Liver (tissue), 9 donors: ENCODE data around the gene PDZK1. TPM values are rescaled to one million over a fixed set of nuclear protein-coding genes. Genes with fewer than 3 reads are reported as not detected.

Experiments
- DNase-seq: peaks from one replicate; pipeline ENCODE4 v3.0.0-alpha.2; 2017; ENCODE audit warnings: low spot score
- H3K27ac ChIP-seq, 2 donors: one replicate each; pipeline ENCODE4 v1.7.0; 2013; ENCODE audit warnings: inconsistent platforms in 2 of 2, low read length in 2 of 2, control low read depth in 1 of 2, low read depth in 1 of 2, mild to moderate bottlenecking in 1 of 2
- H3K27me3 ChIP-seq, 4 donors: one replicate each; pipeline versions ENCODE4 v1.6.1 to v1.7.0; 2013; ENCODE audit warnings: low read length in 3 of 4, inconsistent platforms in 1 of 4, mild to moderate bottlenecking in 1 of 4, moderate library complexity in 1 of 4; ENCODE audit not compliant: control insufficient read depth in 4 of 4, insufficient read depth in 4 of 4
- H3K36me3 ChIP-seq, 4 donors: one replicate each; pipeline versions ENCODE4 v1.6.1 to v1.7.0; 2013; ENCODE audit warnings: low read length in 3 of 4, mild to moderate bottlenecking in 3 of 4, low read depth in 1 of 4, moderate library complexity in 1 of 4; ENCODE audit not compliant: control insufficient read depth in 4 of 4, insufficient read depth in 3 of 4
- H3K4me1 ChIP-seq, 4 donors: one replicate each; pipeline versions ENCODE4 v1.6.1 to v1.7.0; 2013; ENCODE audit warnings: low read length in 3 of 4, mild to moderate bottlenecking in 3 of 4, moderate library complexity in 1 of 4; ENCODE audit not compliant: control insufficient read depth in 4 of 4, insufficient read depth in 4 of 4
- H3K4me3 ChIP-seq, 3 donors: one replicate each; pipeline versions ENCODE4 v1.6.1 to v1.7.0; 2013; ENCODE audit warnings: low read length in 3 of 3, control low read depth in 1 of 3, low read depth in 1 of 3, mild to moderate bottlenecking in 1 of 3
- H3K9ac ChIP-seq, 2 donors: one replicate each; pipeline ENCODE4 v1.7.0; 2013; ENCODE audit warnings: low read length in 2 of 2, mild to moderate bottlenecking in 2 of 2, moderate library complexity in 2 of 2, control low read depth in 1 of 2, low read depth in 1 of 2
- H3K9me3 ChIP-seq, 4 donors: one replicate each; pipeline versions ENCODE4 v1.6.1 to v1.7.0; 2013; ENCODE audit warnings: low read length in 3 of 4; ENCODE audit not compliant: control insufficient read depth in 4 of 4
- ATF3 ChIP-seq: IDR thresholded peaks from 2 replicates; pipeline ENCODE4 v1.6.1; 2016; ENCODE audit warnings: antibody characterized with exemption
- CTCF ChIP-seq: fragments of 150-350 bp; IDR thresholded peaks from 2 replicates; pipeline ENCODE4 v1.5.1; 2017; ENCODE audit warnings: improper control_type of control experiment, low read depth, low read length; ENCODE audit not compliant: missing input control
- EGR1 ChIP-seq, 2 donors: IDR thresholded peaks; 2 replicates each; pipeline ENCODE4 v1.6.1; 2016 to 2018; ENCODE audit warnings: antibody characterized with exemption in 2 of 2, low read depth in 2 of 2
- FOXA1 ChIP-seq: IDR thresholded peaks from 2 replicates; pipeline ENCODE4 v1.6.1; 2016; ENCODE audit warnings: antibody characterized with exemption
- FOXA2 ChIP-seq: IDR thresholded peaks from 2 replicates; pipeline ENCODE4 v1.6.1; 2016; ENCODE audit warnings: antibody characterized with exemption
- GABPA ChIP-seq, 2 donors: IDR thresholded peaks in 1 of 2; conservative IDR thresholded peaks in 1 of 2; 2 replicates each; pipeline ENCODE4 v1.6.1; 2016; ENCODE audit warnings: antibody characterized with exemption in 2 of 2, mild to moderate bottlenecking in 1 of 2, moderate library complexity in 1 of 2
- HNF4A ChIP-seq, 2 donors: conservative IDR thresholded peaks; 2 replicates each; pipeline ENCODE4 v1.6.1; 2016; ENCODE audit warnings: antibody characterized with exemption in 2 of 2, mild to moderate bottlenecking in 2 of 2
- HNF4G ChIP-seq: IDR thresholded peaks from 2 replicates; pipeline ENCODE4 v1.6.1; 2016; ENCODE audit warnings: antibody characterized with exemption
- JUND ChIP-seq, 2 donors: IDR thresholded peaks; 2 replicates each; pipeline ENCODE4 v1.6.1; 2016; ENCODE audit warnings: antibody characterized with exemption in 2 of 2
- MAX ChIP-seq: IDR thresholded peaks from 2 replicates; pipeline ENCODE4 v1.6.1; 2016; ENCODE audit warnings: antibody characterized with exemption
- NR2F2 ChIP-seq: IDR thresholded peaks from 2 replicates; pipeline ENCODE4 v1.6.1; 2016; ENCODE audit warnings: antibody characterized with exemption
- RAD21 ChIP-seq, 2 donors: IDR thresholded peaks; 2 replicates each; pipeline ENCODE4 v1.6.1; 2016; ENCODE audit warnings: antibody characterized with exemption in 2 of 2, mild to moderate bottlenecking in 2 of 2
- RXRA ChIP-seq, 2 donors: IDR thresholded peaks; 2 replicates each; pipeline ENCODE4 v1.6.1; 2017 to 2018; ENCODE audit warnings: antibody characterized with exemption in 2 of 2, mild to moderate bottlenecking in 1 of 2
- SP1 ChIP-seq: IDR thresholded peaks from 2 replicates; pipeline ENCODE4 v1.6.1; 2018; ENCODE audit warnings: antibody characterized with exemption, mild to moderate bottlenecking
- TAF1 ChIP-seq: conservative IDR thresholded peaks from 2 replicates; pipeline ENCODE4 v1.6.1; 2016; ENCODE audit warnings: antibody characterized with exemption, mild to moderate bottlenecking
- YY1 ChIP-seq: IDR thresholded peaks from 2 replicates; pipeline ENCODE4 v1.6.1; 2016; ENCODE audit warnings: antibody characterized with exemption, mild to moderate bottlenecking
- WGBS: extraction: QIAGEN DNeasy Blood & Tissue Kit; methylation state at CpG from one replicate; pipeline ENCODE4 v1.1.7; 2013; 5-methylcytosine and 5-hydroxymethylcytosine counted together
- polyA plus RNA-seq, 2 donors: library from polyadenylated mRNA; stranded (reverse) in 1 of 2; unstranded in 1 of 2; fragments of 200-250 nt in 1 of 2; fragments of >200 nt in 1 of 2; fragmentation: Nextera tagmentation in 1 of 2; extraction: Ambion mirVana in 1 of 2; gene quantifications; one replicate each; pipeline versions ENCODE4 v1.2.1 to v1.2.3, GENCODE V29; 2013 to 2015
- total RNA-seq, 2 donors: library from RNA; depleted of rRNA; stranded (reverse); fragments of >200 nt; gene quantifications; one replicate each; pipeline ENCODE4 v1.2.3, GENCODE V29; 2014
- TF ChIP-seq, protein P1 (sequence below): IDR thresholded peaks from 2 replicates; pipeline ENCODE4 v1.6.1; 2016; ENCODE audit warnings: antibody characterized with exemption, mild to moderate bottlenecking
- TF ChIP-seq, protein P2 (sequence below): IDR thresholded peaks from 2 replicates; pipeline ENCODE4 v1.6.1; 2016; ENCODE audit warnings: antibody characterized with exemption
- donor health status: healthy.
- donor health status: healthy.
- donor health status: healthy.
- donor health status: healthy.
- donor health status: healthy.

Gene PDZK1
- 10 to 100 TPM; 40.5 to 85.4 TPM for total RNA-seq
- 10 to 100 TPM; 42.0 to 79.2 TPM for polyA plus RNA-seq

- DNase-seq, result peak; percentile 54
- H3K9ac ChIP-seq, result peak within 1 kb of the TSS; percentile 42 to 87
These were observed at the start of gene PDZK1 for GRCh38 chr1:145707183-145707867. TSS of gene PDZK1 (minus strand) at chr1:145707368. CDS start at chr1:145688021, 19,347 bp downstream.

More at GRCh38 chr1:145707183-145707867, at the start of gene PDZK1:
- Histone ChIP-seq H3K4me1 (peaks cover 10 to 82% (median 56%) of the 10 kb centered on the region in 4 donors), H3K4me3 (peak within 1 kb of the TSS; percentile 68 to 74 (median 70)), H3K27me3 (no peaks in the 10 kb centered on the region), H3K36me3 (no peaks in the 10 kb centered on the region), H3K9me3 (no peaks in the 10 kb centered on the region), H3K27ac (peak within 1 kb of the TSS; percentile 93 to 96)
- peak; percentile 43 to 57 for TF ChIP-seq RAD21 (IDR thresholded peaks at IDR 0.05)
- TF ChIP-seq CTCF, result no peak
- peak; percentile 86 for TF ChIP-seq HNF4G
- peak; percentile 35 for TF ChIP-seq FOXA1
- peak; percentile 92 for TF ChIP-seq MAX
- TF ChIP-seq JUND (IDR thresholded peaks at IDR 0.05), result peak; percentile 99 to 100
- peak; percentile 40 for TF ChIP-seq NR2F2
- TF ChIP-seq FOXA2, result peak; percentile 72
- TF ChIP-seq RXRA (IDR thresholded peaks at IDR 0.05), result peak; percentile 88 to 90
- TF ChIP-seq YY1, result peak; percentile 66
- TF ChIP-seq GABPA (IDR thresholded peaks at IDR 0.05 in 1 of 2, conservative IDR thresholded peaks at IDR 0.05 in 1 of 2), result peak in 1 of 2 donors; percentile 62
- peak; percentile 95 for TF ChIP-seq HNF4A (conservative IDR thresholded peaks at IDR 0.05)
- TF ChIP-seq, protein P1, sequence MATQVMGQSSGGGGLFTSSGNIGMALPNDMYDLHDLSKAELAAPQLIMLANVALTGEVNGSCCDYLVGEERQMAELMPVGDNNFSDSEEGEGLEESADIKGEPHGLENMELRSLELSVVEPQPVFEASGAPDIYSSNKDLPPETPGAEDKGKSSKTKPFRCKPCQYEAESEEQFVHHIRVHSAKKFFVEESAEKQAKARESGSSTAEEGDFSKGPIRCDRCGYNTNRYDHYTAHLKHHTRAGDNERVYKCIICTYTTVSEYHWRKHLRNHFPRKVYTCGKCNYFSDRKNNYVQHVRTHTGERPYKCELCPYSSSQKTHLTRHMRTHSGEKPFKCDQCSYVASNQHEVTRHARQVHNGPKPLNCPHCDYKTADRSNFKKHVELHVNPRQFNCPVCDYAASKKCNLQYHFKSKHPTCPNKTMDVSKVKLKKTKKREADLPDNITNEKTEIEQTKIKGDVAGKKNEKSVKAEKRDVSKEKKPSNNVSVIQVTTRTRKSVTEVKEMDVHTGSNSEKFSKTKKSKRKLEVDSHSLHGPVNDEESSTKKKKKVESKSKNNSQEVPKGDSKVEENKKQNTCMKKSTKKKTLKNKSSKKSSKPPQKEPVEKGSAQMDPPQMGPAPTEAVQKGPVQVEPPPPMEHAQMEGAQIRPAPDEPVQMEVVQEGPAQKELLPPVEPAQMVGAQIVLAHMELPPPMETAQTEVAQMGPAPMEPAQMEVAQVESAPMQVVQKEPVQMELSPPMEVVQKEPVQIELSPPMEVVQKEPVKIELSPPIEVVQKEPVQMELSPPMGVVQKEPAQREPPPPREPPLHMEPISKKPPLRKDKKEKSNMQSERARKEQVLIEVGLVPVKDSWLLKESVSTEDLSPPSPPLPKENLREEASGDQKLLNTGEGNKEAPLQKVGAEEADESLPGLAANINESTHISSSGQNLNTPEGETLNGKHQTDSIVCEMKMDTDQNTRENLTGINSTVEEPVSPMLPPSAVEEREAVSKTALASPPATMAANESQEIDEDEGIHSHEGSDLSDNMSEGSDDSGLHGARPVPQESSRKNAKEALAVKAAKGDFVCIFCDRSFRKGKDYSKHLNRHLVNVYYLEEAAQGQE, result peak; percentile 89
- peak; percentile 97 for TF ChIP-seq ATF3
- TF ChIP-seq TAF1, result peak; percentile 79
- TF ChIP-seq, protein P2, sequence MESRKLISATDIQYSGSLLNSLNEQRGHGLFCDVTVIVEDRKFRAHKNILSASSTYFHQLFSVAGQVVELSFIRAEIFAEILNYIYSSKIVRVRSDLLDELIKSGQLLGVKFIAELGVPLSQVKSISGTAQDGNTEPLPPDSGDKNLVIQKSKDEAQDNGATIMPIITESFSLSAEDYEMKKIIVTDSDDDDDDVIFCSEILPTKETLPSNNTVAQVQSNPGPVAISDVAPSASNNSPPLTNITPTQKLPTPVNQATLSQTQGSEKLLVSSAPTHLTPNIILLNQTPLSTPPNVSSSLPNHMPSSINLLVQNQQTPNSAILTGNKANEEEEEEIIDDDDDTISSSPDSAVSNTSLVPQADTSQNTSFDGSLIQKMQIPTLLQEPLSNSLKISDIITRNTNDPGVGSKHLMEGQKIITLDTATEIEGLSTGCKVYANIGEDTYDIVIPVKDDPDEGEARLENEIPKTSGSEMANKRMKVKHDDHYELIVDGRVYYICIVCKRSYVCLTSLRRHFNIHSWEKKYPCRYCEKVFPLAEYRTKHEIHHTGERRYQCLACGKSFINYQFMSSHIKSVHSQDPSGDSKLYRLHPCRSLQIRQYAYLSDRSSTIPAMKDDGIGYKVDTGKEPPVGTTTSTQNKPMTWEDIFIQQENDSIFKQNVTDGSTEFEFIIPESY, result peak; percentile 83
- peak; percentile 74 to 98 for TF ChIP-seq EGR1 (IDR thresholded peaks at IDR 0.05; ENCODE audit: low read depth in 2 of 2)
- peak; percentile 92 for TF ChIP-seq SP1
- 29% methylated on average over 9 of the region's 9 CpGs for WGBS
